Muscle layer of duodenum (tissue), 2 donors: ENCODE results near the gene PARL.
"Not testable (repeated sequence)": the region's sequence is repeated elsewhere in the genome, so short reads cannot be mapped to it uniquely, and the experiment has no call there.

Source experiments
- H3K27ac ChIP-seq: one replicate; pipeline ENCODE4 v1.7.0; 2013; ENCODE audit warnings: mild to moderate bottlenecking, low read length
- H3K27me3 ChIP-seq: one replicate; pipeline ENCODE4 v1.7.0; 2013; ENCODE audit warnings: low read depth, mild to moderate bottlenecking, control low read depth, low read length
- H3K36me3 ChIP-seq, 2 donors: one replicate each; pipeline ENCODE4 v1.7.0; 2013; ENCODE audit warnings: low read length in 2 of 2, control low read depth in 1 of 2, mild to moderate bottlenecking in 1 of 2; ENCODE audit not compliant: insufficient read depth in 2 of 2, control insufficient read depth in 1 of 2
- H3K4me1 ChIP-seq, 2 donors: one replicate each; pipeline ENCODE4 v1.7.0; 2013; ENCODE audit warnings: low read length in 2 of 2, mild to moderate bottlenecking in 2 of 2, control low read depth in 1 of 2, moderate library complexity in 1 of 2; ENCODE audit not compliant: insufficient read depth in 2 of 2, control insufficient read depth in 1 of 2
- H3K4me3 ChIP-seq, 2 donors: one replicate each; pipeline ENCODE4 v1.7.0; 2013; ENCODE audit warnings: low read length in 2 of 2, low read depth in 1 of 2, mild to moderate bottlenecking in 1 of 2
- H3K9me3 ChIP-seq, 2 donors: one replicate each; pipeline ENCODE4 v1.7.0; 2013; ENCODE audit warnings: low read length in 2 of 2, control low read depth in 1 of 2, mild to moderate bottlenecking in 1 of 2; ENCODE audit not compliant: control insufficient read depth in 1 of 2
- donor health status: healthy.

PARL gene

GRCh38 chr3:183801601-183802000 lies 83.1 kb downstream of the PARL start:
- no peak overlapping the region for H3K4me3 ChIP-seq

GRCh38 chr3:183800243-183800863 lies 84.3 kb downstream of the PARL start:
- Histone ChIP-seq H3K9me3 (no peaks in the 10 kb centered on the region), H3K4me1 (no peaks in the 10 kb centered on the region), H3K27ac (no peak overlapping the region), H3K27me3 (no peaks in the 10 kb centered on the region), H3K36me3 (peaks cover 38 to 70% of the 10 kb centered on the region in 2 donors), H3K4me3 (no peak overlapping the region)

More at GRCh38 chr3:183801601-183802000, 83.1 kb downstream of the PARL start:
- no peak overlapping the region for H3K27ac ChIP-seq
- H3K27me3 ChIP-seq: no peaks in the 10 kb centered on the region
- H3K36me3 ChIP-seq: peaks cover 50 to 83% of the 10 kb centered on the region in 2 donors
- no peaks in the 10 kb centered on the region for H3K9me3 ChIP-seq
- no peaks in the 10 kb centered on the region for H3K4me1 ChIP-seq

GRCh38 chr3:183799461-183799860 lies 85.2 kb downstream of the PARL start:
- no peaks in the 10 kb centered on the region for H3K9me3 ChIP-seq
- no peaks in the 10 kb centered on the region for H3K4me1 ChIP-seq
- H3K27me3 ChIP-seq: no peaks in the 10 kb centered on the region
- no peak overlapping the region for H3K4me3 ChIP-seq
- H3K36me3 ChIP-seq: peaks cover 38 to 62% of the 10 kb centered on the region in 2 donors
- H3K27ac ChIP-seq: no peak overlapping the region

GRCh38 chr3:183797996-183798395 lies 86.7 kb downstream of the PARL start:
- H3K9me3 ChIP-seq: no peaks in the 10 kb centered on the region
- H3K27me3 ChIP-seq: no peaks in the 10 kb centered on the region
- no peaks in the 10 kb centered on the region for H3K4me1 ChIP-seq
- peaks cover 43 to 60% of the 10 kb centered on the region in 2 donors for H3K36me3 ChIP-seq
- H3K4me3 ChIP-seq: no peak overlapping the region
- no peak overlapping the region for H3K27ac ChIP-seq

GRCh38 chr3:183796372-183796771 lies 88.3 kb downstream of the PARL start:
- no peaks in the 10 kb centered on the region for H3K4me1 ChIP-seq
- peaks cover 36 to 56% of the 10 kb centered on the region in 2 donors for H3K36me3 ChIP-seq
- H3K27me3 ChIP-seq: no peaks in the 10 kb centered on the region
- no peak overlapping the region for H3K4me3 ChIP-seq
- no peaks in the 10 kb centered on the region for H3K9me3 ChIP-seq
- H3K27ac ChIP-seq: no peak overlapping the region

- no peaks in the 10 kb centered on the region for H3K9me3 ChIP-seq
- no peaks in the 10 kb centered on the region for H3K4me1 ChIP-seq
- H3K4me3 ChIP-seq: no peak overlapping the region
- peaks cover 33 to 57% of the 10 kb centered on the region in 2 donors for H3K36me3 ChIP-seq
- no peaks in the 10 kb centered on the region for H3K27me3 ChIP-seq
- H3K27ac ChIP-seq: no peak overlapping the region
These were observed 90.2 kb downstream of the PARL start for GRCh38 chr3:183794452-183794851.

GRCh38 chr3:183792976-183793375 lies 91.7 kb downstream of the PARL start:
- Histone ChIP-seq H3K4me3 (no peak overlapping the region), H3K9me3 (no peaks in the 10 kb centered on the region), H3K36me3 (peaks cover 26 to 50% of the 10 kb centered on the region in 2 donors), H3K27me3 (no peaks in the 10 kb centered on the region), H3K27ac (no peak overlapping the region), H3K4me1 (no peaks in the 10 kb centered on the region)

GRCh38 chr3:183790700-183791099 lies 94.0 kb downstream of the PARL start:
- Histone ChIP-seq H3K4me1 (no peaks in the 10 kb centered on the region), H3K27me3 (no peaks in the 10 kb centered on the region), H3K36me3 (peaks cover 37 to 66% of the 10 kb centered on the region in 2 donors), H3K4me3 (no peak overlapping the region), H3K9me3 (no peaks in the 10 kb centered on the region), H3K27ac (no peak overlapping the region)

GRCh38 chr3:183789826-183790225 lies 94.9 kb downstream of the PARL start:
- H3K27me3 ChIP-seq: no peaks in the 10 kb centered on the region
- no peaks in the 10 kb centered on the region for H3K4me1 ChIP-seq
- H3K9me3 ChIP-seq: no peaks in the 10 kb centered on the region
- peaks cover 38 to 67% of the 10 kb centered on the region in 2 donors for H3K36me3 ChIP-seq
- H3K27ac ChIP-seq: no peak overlapping the region
- no peak overlapping the region for H3K4me3 ChIP-seq

- H3K9me3 ChIP-seq, H3K27me3 ChIP-seq, H3K4me3 ChIP-seq, H3K4me1 ChIP-seq, H3K27ac ChIP-seq: not testable (repeated sequence)
- H3K36me3 ChIP-seq: peaks cover 22 to 53% of the 10 kb centered on the region in 2 donors
These were observed 100.2 kb downstream of the PARL start for GRCh38 chr3:183784503-183784902.

- Histone ChIP-seq H3K9me3 (no peaks in the 10 kb centered on the region), H3K36me3 (peaks cover 28 to 57% of the 10 kb centered on the region in 2 donors), H3K27ac (no peak overlapping the region), H3K27me3 (no peaks in the 10 kb centered on the region), H3K4me3 (no peak overlapping the region), H3K4me1 (no peaks in the 10 kb centered on the region)
These were observed 102.0 kb downstream of the PARL start for GRCh38 chr3:183782576-183783276.
